H1 (cell line): ENCODE data around the gene PI16. TPM values are rescaled to one million over a fixed set of nuclear protein-coding genes. Genes with fewer than 3 reads are reported as not detected.

Source experiments
- CTCF ChIA-PET: fragments of 300-600 bp; sonication (Branson Sonifier 250); formaldehyde crosslinking; loops from one replicate; lab custom pipeline; 2021; ENCODE audit not compliant: partially characterized antibody; lab: Charles Lee
- POLR2A ChIA-PET: fragments of 300-600 bp; sonication (Branson Sonifier 250); formaldehyde crosslinking; loops from one replicate; lab custom pipeline; 2021; ENCODE audit warnings: inconsistent platforms; ENCODE audit not compliant: partially characterized antibody; lab: Charles Lee
- DNase-seq, 2 experiments: peaks; one replicate each; pipeline versions ENCODE4 v3.0.0 to v3.0.0-alpha.2; 2010 to 2022; ENCODE audit warnings: low spot score in 2 of 2, low read depth in 1 of 2, mixed read lengths in 1 of 2
- FAIRE-seq: peaks from 2 replicates; lab custom pipeline; 2011; peaks lifted over from hg19 to GRCh38; lab: Jason Lieb, UNC
- H2AFZ ChIP-seq: 2 replicates; pipeline ENCODE4 v1.8.1; 2012; ENCODE audit warnings: low read length, inconsistent platforms
- H2AK5ac ChIP-seq: 2 replicates; pipeline ENCODE4 v1.6.1; 2013; ENCODE audit warnings: low read depth, low read length
- H2BK120ac ChIP-seq: replicated peaks from 2 replicates; pipeline ENCODE3; 2013; ENCODE audit warnings: low read depth, low read length, inconsistent platforms
- H2BK12ac ChIP-seq: 2 replicates; pipeline ENCODE4 v1.6.1; 2013; ENCODE audit warnings: low read depth, low read length
- H2BK15ac ChIP-seq: 2 replicates; pipeline ENCODE4 v1.6.1; 2013; ENCODE audit warnings: low read length
- H2BK20ac ChIP-seq: 2 replicates; pipeline ENCODE4 v1.6.1; 2013; ENCODE audit warnings: low read length
- H2BK5ac ChIP-seq: 2 replicates; pipeline ENCODE4 v1.6.1; 2013; ENCODE audit warnings: low read depth, low read length
- H3K14ac ChIP-seq: 2 replicates; pipeline ENCODE4 v1.6.1; 2013; ENCODE audit warnings: inconsistent platforms; ENCODE audit not compliant: insufficient read length
- H3K18ac ChIP-seq: 2 replicates; pipeline ENCODE4 v1.6.1; 2013; ENCODE audit warnings: low read length; ENCODE audit errors: extremely low read depth
- H3K23ac ChIP-seq: 2 replicates; pipeline ENCODE4 v1.6.1; 2013; ENCODE audit warnings: inconsistent platforms; ENCODE audit not compliant: insufficient read length
- H3K23me2 ChIP-seq: 2 replicates; pipeline ENCODE4 v1.6.1; 2013; ENCODE audit warnings: low read depth, low read length
- H3K27ac ChIP-seq: 2 replicates; pipeline ENCODE4 v1.6.1; 2011; ENCODE audit warnings: low read depth, low read length, inconsistent platforms
- H3K27me3 ChIP-seq, 4 experiments: replicated peaks in 1 of 4; 1 replicate in 1 of 4; 2 replicates in 3 of 4; pipeline versions ENCODE4 v1.6.1 to v1.8.1; 2011 to 2013; ENCODE audit warnings: low read length in 3 of 4, mild to moderate bottlenecking in 3 of 4, inconsistent platforms in 2 of 4, mixed read lengths in 2 of 4, moderate library complexity in 1 of 4; ENCODE audit not compliant: control insufficient read depth in 3 of 4, insufficient read depth in 3 of 4; ENCODE audit errors: extremely low read depth in 1 of 4
- H3K36me3 ChIP-seq, 4 experiments: 2 replicates each; pipeline versions ENCODE4 v1.6.1 to v1.8.1; 2011 to 2013; ENCODE audit warnings: mild to moderate bottlenecking in 4 of 4, low read length in 3 of 4, moderate library complexity in 2 of 4, control low read depth in 1 of 4, inconsistent platforms in 1 of 4; ENCODE audit not compliant: insufficient read depth in 4 of 4, control insufficient read depth in 2 of 4
- H3K4ac ChIP-seq: replicated peaks from 2 replicates; pipeline ENCODE3; 2013; ENCODE audit warnings: low read length, low read depth, mixed read lengths, inconsistent platforms; ENCODE audit not compliant: insufficient read length
- H3K4me1 ChIP-seq, 4 experiments: replicated peaks in 1 of 4; 1 replicate in 1 of 4; 2 replicates in 3 of 4; pipeline versions ENCODE4 v1.6.1 to v1.8.1; 2011 to 2013; ENCODE audit warnings: low read length in 3 of 4, inconsistent platforms in 2 of 4, mixed read lengths in 1 of 4; ENCODE audit not compliant: insufficient read depth in 4 of 4, control insufficient read depth in 3 of 4
- H3K4me2 ChIP-seq, 2 experiments: 2 replicates each; pipeline versions ENCODE4 v1.6.1 to v1.8.1; 2011 to 2013; ENCODE audit warnings: low read depth in 2 of 2, low read length in 2 of 2, control low read depth in 1 of 2, inconsistent platforms in 1 of 2, mild to moderate bottlenecking in 1 of 2; ENCODE audit not compliant: insufficient read depth in 1 of 2
- H3K4me3 ChIP-seq, 4 experiments: fragments of 200-600, 300-600 bp in 1 of 4; sonication (generic), shearing (Covaris generic), sonication (Bioruptor Twin) in 1 of 4; 2 replicates each; pipeline versions ENCODE4 v1.5.1 to v1.8.1; 2011 to 2016; ENCODE audit warnings: low read length in 4 of 4, low read depth in 3 of 4, control low read depth in 2 of 4, inconsistent platforms in 2 of 4, mild to moderate bottlenecking in 2 of 4, mixed read lengths in 1 of 4, moderate library complexity in 1 of 4; ENCODE audit not compliant: insufficient read depth in 2 of 4; ENCODE audit errors: extremely low read depth in 1 of 4
- H3K56ac ChIP-seq: replicated peaks from 2 replicates; pipeline ENCODE3; 2013; ENCODE audit warnings: low read depth, mild to moderate bottlenecking, mixed read lengths, low read length, inconsistent platforms; ENCODE audit not compliant: insufficient read length
- H3K79me1 ChIP-seq: 2 replicates; pipeline ENCODE4 v1.6.1; 2013; ENCODE audit warnings: low read depth, low read length, control low read depth
- H3K79me2 ChIP-seq, 2 experiments: 2 replicates each; pipeline versions ENCODE4 v1.6.1 to v1.8.1; 2012 to 2013; ENCODE audit warnings: low read length in 2 of 2, mild to moderate bottlenecking in 2 of 2, inconsistent platforms in 1 of 2; ENCODE audit not compliant: insufficient read depth in 2 of 2, control insufficient read depth in 1 of 2
- H3K9ac ChIP-seq, 4 experiments: replicated peaks in 1 of 4; 1 replicate in 1 of 4; 2 replicates in 3 of 4; pipeline versions ENCODE4 v1.6.1 to v1.8.1; 2011 to 2013; ENCODE audit warnings: low read depth in 3 of 4, low read length in 3 of 4, control low read depth in 2 of 4, mild to moderate bottlenecking in 2 of 4, moderate library complexity in 2 of 4, inconsistent platforms in 1 of 4; ENCODE audit errors: extremely low read depth in 1 of 4
- H3K9me3 ChIP-seq, 2 experiments: 2 replicates each; pipeline versions ENCODE4 v1.6.1 to v1.8.1; 2012 to 2013; ENCODE audit warnings: mild to moderate bottlenecking in 2 of 2, moderate library complexity in 2 of 2, control low read depth in 1 of 2, inconsistent platforms in 1 of 2, low read depth in 1 of 2, low read length in 1 of 2, mixed read lengths in 1 of 2; ENCODE audit not compliant: insufficient read depth in 2 of 2
- H4K20me1 ChIP-seq, 2 experiments: replicated peaks in 1 of 2; 2 replicates each; pipeline versions ENCODE3 to v1.8.1; 2011 to 2013; ENCODE audit warnings: inconsistent platforms in 2 of 2, low read length in 2 of 2, mild to moderate bottlenecking in 1 of 2; ENCODE audit not compliant: insufficient read depth in 2 of 2, control insufficient read depth in 1 of 2
- H4K5ac ChIP-seq: 2 replicates; pipeline ENCODE4 v1.6.1; 2013; ENCODE audit warnings: low read length, low read depth, mixed read lengths, inconsistent platforms; ENCODE audit not compliant: insufficient read length
- H4K8ac ChIP-seq: 2 replicates; pipeline ENCODE4 v1.8.0; 2013; ENCODE audit warnings: mild to moderate bottlenecking, moderate library complexity, low read length, inconsistent platforms; ENCODE audit not compliant: insufficient read depth; ENCODE audit errors: extremely low read depth
- H4K91ac ChIP-seq: replicated peaks from 2 replicates; pipeline ENCODE3; 2013; ENCODE audit warnings: low read length, mixed read lengths, inconsistent platforms; ENCODE audit not compliant: insufficient read length
- BACH1 ChIP-seq: IDR thresholded peaks from 2 replicates; pipeline ENCODE4 v1.6.1; 2012; ENCODE audit warnings: low read length, improper control_type of control experiment
- GABPA ChIP-seq: IDR thresholded peaks from 2 replicates; pipeline ENCODE4 v1.6.1; 2011; ENCODE audit warnings: mild to moderate bottlenecking, low read length, moderate library complexity, borderline replicate concordance; ENCODE audit not compliant: insufficient read depth
- HDAC2 ChIP-seq, 2 experiments: fragments of 300-600 bp in 1 of 2; sonication (generic) in 1 of 2; IDR thresholded peaks; 2 replicates each; pipeline ENCODE4 v1.6.1; 2011 to 2012; ENCODE audit warnings: low read depth in 2 of 2, low read length in 2 of 2, mild to moderate bottlenecking in 2 of 2, moderate library complexity in 2 of 2, borderline replicate concordance in 1 of 2, inconsistent platforms in 1 of 2
- KDM1A ChIP-seq: fragments of 200-600, 300-600 bp; sonication (generic); IDR thresholded peaks from 2 replicates; pipeline ENCODE4 v1.7.1; 2016; ENCODE audit warnings: mild to moderate bottlenecking, low read length, borderline replicate concordance
- RAD21 ChIP-seq, 2 experiments: IDR thresholded peaks in 1 of 2; conservative IDR thresholded peaks in 1 of 2; 2 replicates each; pipeline ENCODE4 v1.6.1; 2011; ENCODE audit warnings: low read depth in 2 of 2, low read length in 2 of 2, improper control_type of control experiment in 1 of 2, inconsistent platforms in 1 of 2, mild to moderate bottlenecking in 1 of 2, moderate library complexity in 1 of 2
- RFX5 ChIP-seq: IDR thresholded peaks from 2 replicates; pipeline ENCODE4 v1.6.1; 2011; ENCODE audit warnings: low read depth, low read length, improper control_type of control experiment, borderline replicate concordance
- TBP ChIP-seq: IDR thresholded peaks from 2 replicates; pipeline ENCODE4 v1.6.1; 2011; ENCODE audit warnings: low read depth, low read length, improper control_type of control experiment
- WGBS, 2 experiments: shearing (Covaris generic) in 1 of 2; methylation state at CpG; one replicate each; pipeline versions ENCODE4 v1.1.6 to v1.1.7; 2013 to 2015; ENCODE audit warnings: low lambda C conversion rate in 2 of 2, mixed read lengths in 2 of 2, inconsistent platforms in 1 of 2, low coverage in 1 of 2, missing lambda C conversion rate in 1 of 2; ENCODE audit not compliant: insufficient replicate concordance in 2 of 2, insufficient coverage in 1 of 2, insufficient read length in 1 of 2; ENCODE audit errors: extremely low coverage in 1 of 2, missing lambda C conversion rate in 1 of 2; 5-methylcytosine and 5-hydroxymethylcytosine counted together
- polyA plus RNA-seq, 7 experiments: library from polyadenylated mRNA; depleted of rRNA in 3 of 7; stranded (reverse) in 5 of 7; unstranded in 2 of 7; fragments of >200 nt in 5 of 7; fragments of 200-250 nt in 2 of 7; gene quantifications; 1 replicate in 5 of 7; 2 replicates in 1 of 7; 4 replicates in 1 of 7; pipeline versions ENCODE4 v1.2.1 to v1.2.3, GENCODE V29; 2011 to 2013; ENCODE audit warnings: missing spikeins in 2 of 7, mixed read lengths in 2 of 7
- total RNA-seq: library from RNA; stranded (reverse); fragmentation: NEBNext Ultra II Directional; extraction: Animal tissue kit (Norgen Biotek cat#: 25700); gene quantifications from 2 replicates; pipeline ENCODE4 v1.2.1, GENCODE V29; 2021

Gene PI16
- total and polyA plus RNA-seq, 2 of the 8 experiments (the other 6 are each of a cell fraction or from before 2014, with no cell fraction given) = 0.05 TPM; not detected in 1

GRCh38 chr6:37008484-37009465, 54.2 kb downstream of the PI16 start:
- no peak for FAIRE-seq

More at GRCh38 chr6:37008484-37009465, 54.2 kb downstream of the PI16 start:
- Histone ChIP-seq H3K27me3 (no peaks in the 10 kb centered on the region), H3K9ac (no peak overlapping the region), H3K4me2 (no peak overlapping the region), H2AFZ (no peak overlapping the region), H2BK15ac (no peak overlapping the region), H3K27ac (no peak overlapping the region), H2BK20ac (no peak overlapping the region), H3K36me3 (no peaks in the 10 kb centered on the region), H3K23ac (no peak overlapping the region), H3K56ac (no peak overlapping the region), H3K4me1 (no peaks in the 10 kb centered on the region; a peak in 2 of 7 replicates), H3K23me2 (no peaks in the 10 kb centered on the region), H3K9me3 (no peaks in the 10 kb centered on the region), H3K79me1 (no peaks in the 10 kb centered on the region), H2AK5ac (no peak overlapping the region), H3K14ac (no peak overlapping the region), H4K5ac (no peak overlapping the region), H4K8ac (no peak overlapping the region), H3K4ac (no peak overlapping the region), H3K79me2 (no peaks in the 10 kb centered on the region), H2BK5ac (no peak overlapping the region), H4K91ac (no peak overlapping the region), H4K20me1 (no peaks in the 10 kb centered on the region), H3K4me3 (no peak overlapping the region), H3K18ac (no peak overlapping the region), H2BK12ac (no peak overlapping the region), H2BK120ac (no peak overlapping the region)
- no peak for DNase-seq
- 85% methylated on average over 15 of the region's 15 CpGs; no CpG with 5 or more reads in 1 of the 2 experiments for WGBS, 2 experiments
- ChIA-PET CTCF (interaction anchor here (1.0 to 6.5 kb wide), 3 partner anchors 10 to 201 kb away, joined by 6 to 74 read pairs (median 18); no protein-coding TSS in a partner anchor), POLR2A (no interaction called here)
- TF ChIP-seq TBP (no peak), KDM1A (no peak), HDAC2 (IDR thresholded peaks at IDR 0.05; ENCODE audit: borderline replicate concordance in 1 of 2, low read depth in 2 of 2, low read length in 2 of 2) (no peak), GABPA (no peak), RFX5 (no peak), BACH1 (no peak), RAD21 (IDR thresholded peaks at IDR 0.05 in 1 of 2, conservative IDR thresholded peaks at IDR 0.05 in 1 of 2; ENCODE audit: low read depth in 2 of 2, low read length in 2 of 2) (no peak)
